Measurements from ENCODE around the gene TRMT10A. TPM values are rescaled to one million over a fixed set of nuclear protein-coding genes. Genes with fewer than 3 reads are reported as not detected.
"Not testable (repeated sequence)": the region's sequence is repeated elsewhere in the genome, so short reads cannot be mapped to it uniquely, and the experiment has no call there.

The TRMT10A gene
- total RNA-seq, 1 experiment from 2014 or later = 7.4 TPM

GRCh38 chr4:99534699-99535098 lies 29.1 kb downstream of the TRMT10A start:
- CTCF ChIA-PET; BruUV-seq (replicated peaks); H3K9me2 ChIP-seq (ENCODE audit: insufficient read depth): not testable (repeated sequence)

GRCh38 chr4:99529956-99530355 lies 33.9 kb downstream of the TRMT10A start:
- Histone ChIP-seq H3K9ac (ENCODE audit: low read length) (no peak overlapping the region), H2AFZ (ENCODE audit: low read depth, low read length, poor library complexity, severe bottlenecking) (no peak overlapping the region), H3K79me2 (ENCODE audit: insufficient read depth, low read length) (no peaks in the 10 kb centered on the region), H3K36me3 (ENCODE audit: control insufficient read depth in 1 of 2, insufficient read depth in 2 of 2, low read length in 2 of 2) (no peaks in the 10 kb centered on the region), H3K4me2 (ENCODE audit: low read length) (no peak overlapping the region), H4K20me1 (ENCODE audit: insufficient read depth) (no peaks in the 10 kb centered on the region), H3K4me1 (ENCODE audit: control insufficient read depth in 1 of 2, insufficient read depth in 2 of 2, low read length in 2 of 2) (no peaks in the 10 kb centered on the region), H3K4me3 (replicated peaks in 1 of 2; ENCODE audit: low read depth in 1 of 2, low read length in 2 of 2) (no peak overlapping the region), H3K27me3 (ENCODE audit: insufficient read depth, low read length) (no peaks in the 10 kb centered on the region), H3K9me3 (ENCODE audit: control insufficient read depth in 1 of 2, insufficient read depth in 1 of 2, low read depth in 1 of 2, low read length in 2 of 2) (no peaks in the 10 kb centered on the region), H3K9me2 (ENCODE audit: insufficient read depth) (no peaks in the 10 kb centered on the region), H3K27ac (ENCODE audit: low read depth, low read length) (no peak overlapping the region)
- ATAC-seq (no peak), DNase-seq (ENCODE audit: low read depth, low spot score) (no peak)
- no TSS peak for BruUV-seq (replicated peaks)
- ChIA-PET POLR2A (no interaction called here), RAD21 (ENCODE audit: low non-redundant PET in 1 of 2, low total read pairs in 2 of 2, uncharacterized antibody in 2 of 2, unreplicated experiment in 2 of 2) (no interaction called here), CTCF (no interaction called here)
- TF ChIP-seq FOSL1 (IDR thresholded peaks at IDR 0.05; ENCODE audit: low read depth) (no peak), CBX3 (IDR thresholded peaks at IDR 0.05; ENCODE audit: low read depth) (no peak), ZBTB33 (IDR thresholded peaks at IDR 0.05; ENCODE audit: extremely low read depth, insufficient replicate concordance, low read length) (no peak), POLR2A (IDR thresholded peaks at IDR 0.05; ENCODE audit: borderline replicate concordance, extremely low read depth, insufficient read depth, insufficient read length) (no peak), EZH2 (IDR thresholded peaks at IDR 0.05) (no peak), ZFX (IDR thresholded peaks at IDR 0.05) (no peak), CEBPB (IDR thresholded peaks at IDR 0.05; ENCODE audit: low read depth) (no peak), RAD21 (IDR thresholded peaks at IDR 0.05; ENCODE audit: low read depth) (no peak), SP1 (IDR thresholded peaks at IDR 0.05; ENCODE audit: low read depth) (no peak), EGR1 (IDR thresholded peaks at IDR 0.05; ENCODE audit: low read depth) (no peak), JUND (IDR thresholded peaks at IDR 0.05) (no peak), ATF3 (IDR thresholded peaks at IDR 0.05) (no peak), SIN3A (IDR thresholded peaks at IDR 0.05; ENCODE audit: low read depth) (no peak)
- intact Hi-C loops (cut with micrococcal nuclease) = no loop called here

More at GRCh38 chr4:99534699-99535098, 29.1 kb downstream of the TRMT10A start:
- H3K27ac ChIP-seq (ENCODE audit: low read depth, low read length); H4K20me1 ChIP-seq (ENCODE audit: insufficient read depth); H2AFZ ChIP-seq (ENCODE audit: low read depth, low read length, poor library complexity, severe bottlenecking); RAD21 ChIA-PET (ENCODE audit: low non-redundant PET in 1 of 2, low total read pairs in 2 of 2, uncharacterized antibody in 2 of 2, unreplicated experiment in 2 of 2); DNase-seq (ENCODE audit: low read depth, low spot score); ATAC-seq; intact Hi-C loops (cut with micrococcal nuclease); H3K79me2 ChIP-seq (ENCODE audit: insufficient read depth, low read length); H3K4me2 ChIP-seq (ENCODE audit: low read length); H3K4me1 ChIP-seq (ENCODE audit: control insufficient read depth in 1 of 2, insufficient read depth in 2 of 2, low read length in 2 of 2); POLR2A ChIA-PET; H3K27me3 ChIP-seq (ENCODE audit: insufficient read depth, low read length); H3K4me3 ChIP-seq (replicated peaks in 1 of 2; ENCODE audit: low read depth in 1 of 2, low read length in 2 of 2); H3K9ac ChIP-seq (ENCODE audit: low read length); H3K36me3 ChIP-seq (ENCODE audit: control insufficient read depth in 1 of 2, insufficient read depth in 2 of 2, low read length in 2 of 2); H3K9me3 ChIP-seq (ENCODE audit: control insufficient read depth in 1 of 2, insufficient read depth in 1 of 2, low read depth in 1 of 2, low read length in 2 of 2): not testable (repeated sequence)

Measured in HCT116 (cell line).